ENCODE data around the gene HSF4.

DNA sequence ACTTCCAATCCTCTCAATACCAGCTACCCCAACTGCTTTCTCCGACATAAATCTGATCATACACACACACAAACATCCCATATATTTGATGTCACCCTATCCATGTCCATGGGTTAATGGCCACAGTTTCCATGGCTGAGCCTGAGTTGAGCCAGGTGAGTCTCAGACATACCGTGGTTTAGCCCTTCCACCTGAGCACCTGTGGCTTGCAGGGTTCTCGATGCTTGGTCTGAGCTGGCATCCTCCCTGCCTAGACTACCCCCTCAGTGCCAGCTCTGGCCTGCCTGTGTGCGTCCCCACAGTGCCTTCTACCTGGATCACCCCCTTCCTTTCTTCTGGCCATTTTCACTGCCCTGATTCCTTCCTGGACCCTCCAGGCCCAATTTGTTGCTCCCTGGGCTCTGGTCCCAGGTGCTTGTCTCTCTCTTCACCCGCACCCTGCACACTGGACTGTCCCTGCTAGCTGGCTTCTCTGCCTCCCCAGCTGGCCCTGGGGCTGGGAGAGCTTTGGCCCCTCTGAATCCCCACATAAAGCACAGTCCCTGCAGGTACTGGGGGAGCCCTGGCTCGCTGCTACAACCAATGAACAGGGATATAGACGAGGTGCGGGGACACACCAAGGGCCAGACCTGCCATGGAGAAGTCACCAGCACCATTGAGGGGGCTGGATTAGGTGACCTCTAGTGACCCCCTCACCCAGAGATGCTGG, 41.7 kb downstream of the HSF4 start:
- TF ChIP-seq POLR2A (IDR thresholded peaks at IDR 0.05; ENCODE audit: low read depth, low read length) (no peak), POLR2AphosphoS5 (IDR thresholded peaks at IDR 0.05; ENCODE audit: insufficient read depth, low read depth, low read length) (no peak), FOS (IDR thresholded peaks at IDR 0.05; ENCODE audit: borderline replicate concordance, insufficient read depth, low read length) (no peak), EZH2 (IDR thresholded peaks at IDR 0.05; ENCODE audit: borderline replicate concordance, low read depth, low read length, severe bottlenecking) (no peak), GATA2 (IDR thresholded peaks at IDR 0.05; ENCODE audit: insufficient read depth, insufficient read length, low read depth, low read length) (no peak), JUN (IDR thresholded peaks at IDR 0.05; ENCODE audit: borderline replicate concordance, insufficient read depth, insufficient read length, low read depth) (no peak), MYC (IDR thresholded peaks at IDR 0.05; ENCODE audit: low read depth, low read length) (no peak)
- TF ChIP-seq, protein P1, sequence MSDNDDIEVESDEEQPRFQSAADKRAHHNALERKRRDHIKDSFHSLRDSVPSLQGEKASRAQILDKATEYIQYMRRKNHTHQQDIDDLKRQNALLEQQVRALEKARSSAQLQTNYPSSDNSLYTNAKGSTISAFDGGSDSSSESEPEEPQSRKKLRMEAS (IDR thresholded peaks at IDR 0.05; ENCODE audit: insufficient read depth, insufficient read length): no peak
- TF ChIP-seq, protein P2, sequence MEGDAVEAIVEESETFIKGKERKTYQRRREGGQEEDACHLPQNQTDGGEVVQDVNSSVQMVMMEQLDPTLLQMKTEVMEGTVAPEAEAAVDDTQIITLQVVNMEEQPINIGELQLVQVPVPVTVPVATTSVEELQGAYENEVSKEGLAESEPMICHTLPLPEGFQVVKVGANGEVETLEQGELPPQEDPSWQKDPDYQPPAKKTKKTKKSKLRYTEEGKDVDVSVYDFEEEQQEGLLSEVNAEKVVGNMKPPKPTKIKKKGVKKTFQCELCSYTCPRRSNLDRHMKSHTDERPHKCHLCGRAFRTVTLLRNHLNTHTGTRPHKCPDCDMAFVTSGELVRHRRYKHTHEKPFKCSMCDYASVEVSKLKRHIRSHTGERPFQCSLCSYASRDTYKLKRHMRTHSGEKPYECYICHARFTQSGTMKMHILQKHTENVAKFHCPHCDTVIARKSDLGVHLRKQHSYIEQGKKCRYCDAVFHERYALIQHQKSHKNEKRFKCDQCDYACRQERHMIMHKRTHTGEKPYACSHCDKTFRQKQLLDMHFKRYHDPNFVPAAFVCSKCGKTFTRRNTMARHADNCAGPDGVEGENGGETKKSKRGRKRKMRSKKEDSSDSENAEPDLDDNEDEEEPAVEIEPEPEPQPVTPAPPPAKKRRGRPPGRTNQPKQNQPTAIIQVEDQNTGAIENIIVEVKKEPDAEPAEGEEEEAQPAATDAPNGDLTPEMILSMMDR (IDR thresholded peaks at IDR 0.05; ENCODE audit: extremely low read depth in 1 of 2, insufficient read depth in 1 of 2, low read depth in 1 of 2, low read length in 2 of 2): no peak

Measured in endothelial cell of umbilical vein (primary cell).